B cell (primary cell): ENCODE data around the gene HILPDA. TPM values are rescaled to one million over a fixed set of nuclear protein-coding genes. Genes with fewer than 3 reads are reported as not detected.

Experiments used
- ATAC-seq: fragments of 200-7000 bp; cut with Tn5 transposase; one replicate; pipeline ENCODE4 v1.10.0; 2021; ENCODE audit warnings: low read depth, mild to moderate bottlenecking, moderate number of reproducible peaks, moderate library complexity
- CTCF ChIA-PET: fragments of 350-600 bp; sonication (Branson Sonifier 250); formaldehyde crosslinking; loops from one replicate; lab custom pipeline; 2021; ENCODE audit warnings: antibody characterized with exemption, inconsistent platforms; lab: Charles Lee
- POLR2A ChIA-PET: fragments of 350-600 bp; sonication (Branson Sonifier 250); formaldehyde crosslinking; loops from one replicate; lab custom pipeline; 2021; ENCODE audit warnings: antibody characterized with exemption; lab: Charles Lee
- DNase-seq: peaks from one replicate; pipeline ENCODE4 v3.0.0; 2013
- H2AFZ ChIP-seq: 2 replicates; pipeline ENCODE4 v1.6.1; 2012; ENCODE audit warnings: mild to moderate bottlenecking, low read depth, low read length; ENCODE audit not compliant: insufficient read depth, poor library complexity, severe bottlenecking
- H3K27ac ChIP-seq, 2 donors: 1 replicate in 1 of 2; 2 replicates in 1 of 2; pipeline ENCODE4 v1.5.1; 2012 to 2013; ENCODE audit warnings: low read length in 2 of 2, mild to moderate bottlenecking in 2 of 2, moderate library complexity in 1 of 2
- H3K27me3 ChIP-seq, 4 experiments: fragments of 200-600 bp in 1 of 4; sonication (generic) in 1 of 4; replicated peaks in 1 of 4; 1 replicate in 2 of 4; 2 replicates in 2 of 4; pipeline versions ENCODE4 v1.6.1 to v1.7.0; 2013 to 2016; ENCODE audit warnings: low read length in 3 of 4, mild to moderate bottlenecking in 2 of 4, mixed read lengths in 1 of 4, moderate library complexity in 1 of 4; ENCODE audit not compliant: insufficient read depth in 4 of 4, control insufficient read depth in 3 of 4; ENCODE audit errors: control extremely low read depth in 1 of 4
- H3K36me3 ChIP-seq, 2 experiments: replicated peaks in 1 of 2; 1 replicate in 1 of 2; 2 replicates in 1 of 2; pipeline versions ENCODE4 v1.6.1 to v1.7.1; 2013; ENCODE audit warnings: low read length in 1 of 2; ENCODE audit not compliant: insufficient read depth in 2 of 2, control insufficient read depth in 1 of 2; ENCODE audit errors: control extremely low read depth in 1 of 2, extremely low read depth in 1 of 2
- H3K4me1 ChIP-seq, 2 donors: fragments of 200-600 bp in 1 of 2; sonication (generic) in 1 of 2; 1 replicate in 1 of 2; 2 replicates in 1 of 2; pipeline versions ENCODE4 v1.5.1 to v1.6.1; 2013 to 2017; ENCODE audit warnings: low read length in 2 of 2; ENCODE audit not compliant: control insufficient read depth in 2 of 2, insufficient read depth in 2 of 2
- H3K4me2 ChIP-seq: replicated peaks from 2 replicates; pipeline ENCODE3; 2012; ENCODE audit warnings: mild to moderate bottlenecking, low read depth, low read length; ENCODE audit not compliant: poor library complexity, severe bottlenecking
- H3K4me3 ChIP-seq, 5 experiments: fragments of 200-600 bp in 1 of 5; sonication (generic) in 1 of 5; 1 replicate in 3 of 5; 2 replicates in 2 of 5; pipeline versions ENCODE4 v1.5.1 to v1.7.0; 2011 to 2016; ENCODE audit warnings: low read length in 4 of 5, mild to moderate bottlenecking in 4 of 5, low read depth in 2 of 5, control low read depth in 1 of 5, moderate library complexity in 1 of 5; ENCODE audit not compliant: insufficient read depth in 1 of 5; ENCODE audit errors: control extremely low read depth in 1 of 5, extremely low read depth in 1 of 5
- H3K79me2 ChIP-seq: fragments of 200-600 bp; sonication (generic); one replicate; pipeline ENCODE4 v1.6.0; 2016; ENCODE audit warnings: low read length; ENCODE audit not compliant: control insufficient read depth, insufficient read depth
- H3K9ac ChIP-seq: fragments of 200-600 bp; sonication (generic); 2 replicates; pipeline ENCODE4 v1.6.1; 2017; ENCODE audit warnings: mild to moderate bottlenecking, low read length, moderate library complexity
- H3K9me3 ChIP-seq, 3 donors: one replicate each; pipeline versions ENCODE4 v1.6.1 to v1.7.1; 2013; ENCODE audit warnings: low read length in 2 of 3; ENCODE audit not compliant: control insufficient read depth in 2 of 3, insufficient read depth in 1 of 3; ENCODE audit errors: control extremely low read depth in 1 of 3
- H4K20me1 ChIP-seq: 2 replicates; pipeline ENCODE4 v1.6.0; 2012; ENCODE audit warnings: mild to moderate bottlenecking, low read length; ENCODE audit not compliant: insufficient read depth, control insufficient read depth, poor library complexity, severe bottlenecking
- H3K27ac Mint-ChIP-seq: one replicate; pipeline ENCODE4 v1.8.0; 2021; ENCODE audit warnings: mixed read lengths
- H3K27me3 Mint-ChIP-seq: one replicate; pipeline ENCODE4 v1.8.0; 2021; ENCODE audit warnings: mixed read lengths
- H3K4me1 Mint-ChIP-seq: one replicate; pipeline ENCODE4 v1.8.0; 2021; ENCODE audit warnings: mixed read lengths
- H3K4me3 Mint-ChIP-seq: one replicate; pipeline ENCODE4 v1.8.0; 2021; ENCODE audit warnings: mixed read lengths
- H3K9me3 Mint-ChIP-seq: one replicate; pipeline ENCODE4 v1.8.0; 2022; ENCODE audit warnings: mixed read lengths; ENCODE audit not compliant: insufficient read depth
- CTCF ChIP-seq: fragments of 200-600 bp; IDR thresholded peaks from one replicate; pipeline ENCODE4 v1.8.0; 2022; ENCODE audit warnings: antibody characterized with exemption, mild to moderate bottlenecking
- EZH2 ChIP-seq: IDR thresholded peaks from 2 replicates; pipeline ENCODE4 v1.6.1; 2012; ENCODE audit warnings: borderline replicate concordance, low read depth, mild to moderate bottlenecking, moderate library complexity, low read length; ENCODE audit not compliant: insufficient read depth, poor library complexity, severe bottlenecking
- WGBS: methylation state at CpG from one replicate; pipeline ENCODE4 v1.1.5; 2013; ENCODE audit warnings: missing lambda C conversion rate; ENCODE audit not compliant: insufficient coverage; 5-methylcytosine and 5-hydroxymethylcytosine counted together
- intact Hi-C: fragments of 100-400 bp; cut with micrococcal nuclease; formaldehyde crosslinking; loops from one replicate; pipeline ENCODE4 v1.10.0; 2022
- polyA plus RNA-seq: library from polyadenylated mRNA; depleted of rRNA; stranded (reverse); fragments of >200 nt; gene quantifications from 2 replicates; pipeline ENCODE4 v1.2.3, GENCODE V29; 2012
- total RNA-seq, 2 donors: library from RNA; stranded (reverse); fragments of 120-200 nt in 1 of 2; gene quantifications; 1 replicate in 1 of 2; 2 replicates in 1 of 2; pipeline versions ENCODE4 v1.2.3 to v1.2.4, GENCODE V29; 2013 to 2022

Gene HILPDA
- total and polyA plus RNA-seq, 2 donors (not counting 1 experiment from before 2014, with no cell fraction given) = 6.5 to 10.1 TPM

GRCh38 chr7:128421384-128421783 lies 34.3 kb upstream of the HILPDA start:
- TF ChIP-seq CTCF (no peak), EZH2 (no peak)
- no peak for DNase-seq
- Mint-ChIP-seq H3K27me3 (no peaks in the 10 kb centered on the region), H3K4me1 (no peaks in the 10 kb centered on the region), H3K9me3 (no peaks in the 10 kb centered on the region), H3K4me3 (no peak overlapping the region), H3K27ac (no peak overlapping the region)
- Histone ChIP-seq H4K20me1 (no peaks in the 10 kb centered on the region), H3K27me3 (no peaks in the 10 kb centered on the region), H3K36me3 (no peaks in the 10 kb centered on the region), H3K79me2 (no peaks in the 10 kb centered on the region), H3K9ac (no peak overlapping the region), H3K4me2 (no peak overlapping the region), H3K9me3 (no peaks in the 10 kb centered on the region), H2AFZ (no peak overlapping the region), H3K4me1 (no peaks in the 10 kb centered on the region), H3K27ac (no peak overlapping the region), H3K4me3 (no peak overlapping the region)
- ChIA-PET CTCF (interaction anchor here (10.2 to 12.8 kb wide), 2 partner anchors 13 to 40 kb away, joined by 331 to 541 read pairs; partner anchors contain the start of gene IMPDH1), POLR2A (no interaction called here)
- intact Hi-C loops = no loop called here
- WGBS = no CpG with 5 or more reads among the region's 1 CpG
- ATAC-seq = no peak

- no peak overlapping the region for H3K4me3 Mint-ChIP-seq
- CTCF ChIA-PET = interaction anchor here (0.6 to 12.8 kb wide), 3 partner anchors 14 to 39 kb away, joined by 3 to 541 read pairs (median 331); partner anchors contain the start of gene IMPDH1
- H3K27me3 ChIP-seq = no peaks in the 10 kb centered on the region
- no peak overlapping the region for H3K9ac ChIP-seq
- DNase-seq (no peak), ATAC-seq (no peak)
- H3K79me2 ChIP-seq = no peaks in the 10 kb centered on the region
- intact Hi-C loops = no loop called here
- H3K27me3 Mint-ChIP-seq = no peaks in the 10 kb centered on the region
- H3K4me3 ChIP-seq = no peak overlapping the region
- H3K4me2 ChIP-seq = no peak overlapping the region
- H3K36me3 ChIP-seq = no peaks in the 10 kb centered on the region
- no peaks in the 10 kb centered on the region for H3K4me1 Mint-ChIP-seq
- no peaks in the 10 kb centered on the region for H3K9me3 ChIP-seq
- H4K20me1 ChIP-seq = no peaks in the 10 kb centered on the region
- no peaks in the 10 kb centered on the region for H3K9me3 Mint-ChIP-seq
- POLR2A ChIA-PET = no interaction called here
- no peak overlapping the region for H3K27ac ChIP-seq
- no CpG with 5 or more reads among the region's 1 CpG for WGBS
- TF ChIP-seq EZH2 = no peak
- TF ChIP-seq CTCF = no peak
- H2AFZ ChIP-seq = no peak overlapping the region
- no peak overlapping the region for H3K27ac Mint-ChIP-seq
- no peaks in the 10 kb centered on the region for H3K4me1 ChIP-seq
Observed at GRCh38 chr7:128422037-128422436, 33.6 kb upstream of the HILPDA start.
